ENCODE data around the gene EEF1B2. TPM values are rescaled to one million over a fixed set of nuclear protein-coding genes. Genes with fewer than 3 reads are reported as not detected.
A peak's percentile ranks its signal among the peaks of the same experiment; 100 is the strongest.
"Not testable (repeated sequence)": the region's sequence is repeated elsewhere in the genome, so short reads cannot be mapped to it uniquely, and the experiment has no call there.

The EEF1B2 gene
- total RNA-seq, 1 donor from 2014 or later = 453 TPM

DNA sequence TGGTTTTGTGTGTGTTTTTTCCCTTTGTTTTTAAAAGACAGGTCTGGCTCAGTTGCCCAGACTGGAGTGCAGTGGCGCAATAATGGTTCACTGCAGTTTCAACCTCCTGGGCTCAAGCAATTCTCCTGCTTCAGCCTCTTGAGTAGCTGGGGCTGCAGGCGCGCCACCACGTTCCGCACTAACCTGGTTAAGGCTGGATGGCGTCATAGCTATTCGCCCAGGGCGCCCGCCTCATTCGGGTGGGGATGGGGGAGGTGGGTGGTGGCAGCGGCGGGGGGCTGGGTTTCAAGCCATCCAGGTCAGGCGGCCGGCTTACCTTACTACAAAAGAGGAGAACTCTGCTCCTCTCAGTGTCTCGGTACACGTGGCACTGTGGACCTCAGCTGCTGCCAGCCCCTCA lies 42.8 kb downstream of the EEF1B2 start:
- H3K27me3 Mint-ChIP-seq = peaks cover 6% of the 10 kb centered on the region
- DNase-seq (ENCODE audit: low spot score, unreplicated experiment) = no peak
- H3K27ac Mint-ChIP-seq = no peak overlapping the region
- no peak overlapping the region for H3K4me3 Mint-ChIP-seq (ENCODE audit: low read depth)
- H3K9me3 Mint-ChIP-seq (ENCODE audit: low read depth) = no peaks in the 10 kb centered on the region
- no peaks in the 10 kb centered on the region for H3K4me1 Mint-ChIP-seq (ENCODE audit: low read depth)
- TF ChIP-seq, protein P1, sequence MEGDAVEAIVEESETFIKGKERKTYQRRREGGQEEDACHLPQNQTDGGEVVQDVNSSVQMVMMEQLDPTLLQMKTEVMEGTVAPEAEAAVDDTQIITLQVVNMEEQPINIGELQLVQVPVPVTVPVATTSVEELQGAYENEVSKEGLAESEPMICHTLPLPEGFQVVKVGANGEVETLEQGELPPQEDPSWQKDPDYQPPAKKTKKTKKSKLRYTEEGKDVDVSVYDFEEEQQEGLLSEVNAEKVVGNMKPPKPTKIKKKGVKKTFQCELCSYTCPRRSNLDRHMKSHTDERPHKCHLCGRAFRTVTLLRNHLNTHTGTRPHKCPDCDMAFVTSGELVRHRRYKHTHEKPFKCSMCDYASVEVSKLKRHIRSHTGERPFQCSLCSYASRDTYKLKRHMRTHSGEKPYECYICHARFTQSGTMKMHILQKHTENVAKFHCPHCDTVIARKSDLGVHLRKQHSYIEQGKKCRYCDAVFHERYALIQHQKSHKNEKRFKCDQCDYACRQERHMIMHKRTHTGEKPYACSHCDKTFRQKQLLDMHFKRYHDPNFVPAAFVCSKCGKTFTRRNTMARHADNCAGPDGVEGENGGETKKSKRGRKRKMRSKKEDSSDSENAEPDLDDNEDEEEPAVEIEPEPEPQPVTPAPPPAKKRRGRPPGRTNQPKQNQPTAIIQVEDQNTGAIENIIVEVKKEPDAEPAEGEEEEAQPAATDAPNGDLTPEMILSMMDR (IDR thresholded peaks at IDR 0.05; ENCODE audit: unreplicated experiment) = no peak
- no peaks in the 10 kb centered on the region for H3K36me3 Mint-ChIP-seq (ENCODE audit: insufficient read depth)

DNA sequence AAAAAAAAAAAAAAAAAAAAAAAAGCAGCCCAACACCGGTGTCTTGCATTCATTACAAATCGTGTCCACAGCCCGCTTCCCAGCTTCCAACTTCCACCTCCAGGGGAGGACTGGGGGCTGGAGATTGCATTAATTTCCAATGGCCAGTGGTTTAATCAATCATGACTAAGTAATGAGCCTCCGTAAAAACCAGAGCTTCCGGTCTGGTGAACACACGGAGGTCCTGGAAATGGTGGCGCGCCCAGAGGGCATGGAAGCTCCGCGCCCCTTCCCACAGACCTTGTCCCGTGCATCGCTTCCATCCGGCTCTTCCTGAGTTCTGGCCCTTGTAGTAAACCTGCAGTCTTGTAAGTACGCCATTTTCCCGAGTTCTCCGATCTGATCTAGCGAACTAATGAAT lies 43.6 kb downstream of the EEF1B2 start:
- no peaks in the 10 kb centered on the region for H3K9me3 Mint-ChIP-seq (ENCODE audit: low read depth)
- H3K4me3 Mint-ChIP-seq (ENCODE audit: low read depth) = no peak overlapping the region
- H3K4me1 Mint-ChIP-seq (ENCODE audit: low read depth) = no peaks in the 10 kb centered on the region
- H3K27me3 Mint-ChIP-seq = peaks cover 6% of the 10 kb centered on the region
- peak overlapping the region; percentile 79 for H3K27ac Mint-ChIP-seq
- TF ChIP-seq, protein P1 (IDR thresholded peaks at IDR 0.05; ENCODE audit: unreplicated experiment) = no peak
- DNase-seq (ENCODE audit: low spot score, unreplicated experiment) = no peak
- H3K36me3 Mint-ChIP-seq (ENCODE audit: insufficient read depth) = no peaks in the 10 kb centered on the region

DNA sequence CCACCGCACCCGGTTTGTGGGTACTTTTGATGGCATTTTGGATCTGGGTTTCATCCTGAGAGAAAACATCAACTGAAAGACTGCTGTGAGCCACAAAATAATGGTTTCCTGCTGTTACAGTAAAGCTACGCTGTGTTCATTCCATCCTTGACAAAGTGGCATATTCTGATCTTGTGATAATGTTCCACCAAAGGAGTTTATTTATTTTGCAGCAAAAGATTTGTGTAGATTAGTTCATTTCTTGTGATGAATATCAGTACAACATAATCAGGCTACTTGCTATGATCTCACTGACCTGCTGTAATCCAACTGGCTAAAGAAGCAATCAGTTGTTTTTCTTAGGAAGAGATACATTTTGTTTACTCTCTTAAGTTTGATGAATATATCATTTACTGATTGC lies 45.0 kb downstream of the EEF1B2 start:
- Mint-ChIP-seq H3K27me3 (peaks cover 4% of the 10 kb centered on the region), H3K4me1 (ENCODE audit: low read depth) (no peaks in the 10 kb centered on the region), H3K4me3 (ENCODE audit: low read depth) (no peak overlapping the region), H3K27ac (peak overlapping the region; percentile 49), H3K9me3 (ENCODE audit: low read depth) (no peaks in the 10 kb centered on the region), H3K36me3 (ENCODE audit: insufficient read depth) (no peaks in the 10 kb centered on the region)
- no peak for DNase-seq (ENCODE audit: low spot score, unreplicated experiment)
- TF ChIP-seq, protein P1 (IDR thresholded peaks at IDR 0.05; ENCODE audit: unreplicated experiment) = no peak

DNA sequence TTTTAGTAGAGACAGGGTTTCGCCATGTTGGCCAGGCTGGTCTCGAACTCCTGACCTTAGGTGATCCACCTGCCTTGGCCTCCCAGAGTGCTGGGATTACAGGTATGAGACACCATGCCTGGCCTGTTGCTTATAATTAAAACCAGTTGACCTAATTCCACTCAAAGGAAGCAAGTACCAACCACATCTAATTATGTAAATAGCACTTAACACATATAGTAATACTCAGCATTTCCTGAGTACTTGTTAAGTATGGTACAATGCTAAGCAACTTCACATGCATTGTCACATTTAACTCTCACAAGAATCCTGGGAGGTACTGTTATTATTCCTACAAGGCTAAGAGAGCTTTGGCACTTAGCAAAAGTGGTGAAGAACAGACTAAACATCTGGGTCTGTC lies 47.6 kb downstream of the EEF1B2 start:
- not testable (repeated sequence) for H3K9me3 Mint-ChIP-seq (ENCODE audit: low read depth); H3K4me3 Mint-ChIP-seq (ENCODE audit: low read depth); H3K27me3 Mint-ChIP-seq; H3K4me1 Mint-ChIP-seq (ENCODE audit: low read depth); H3K27ac Mint-ChIP-seq; DNase-seq (ENCODE audit: low spot score, unreplicated experiment); H3K36me3 Mint-ChIP-seq (ENCODE audit: insufficient read depth)

DNA sequence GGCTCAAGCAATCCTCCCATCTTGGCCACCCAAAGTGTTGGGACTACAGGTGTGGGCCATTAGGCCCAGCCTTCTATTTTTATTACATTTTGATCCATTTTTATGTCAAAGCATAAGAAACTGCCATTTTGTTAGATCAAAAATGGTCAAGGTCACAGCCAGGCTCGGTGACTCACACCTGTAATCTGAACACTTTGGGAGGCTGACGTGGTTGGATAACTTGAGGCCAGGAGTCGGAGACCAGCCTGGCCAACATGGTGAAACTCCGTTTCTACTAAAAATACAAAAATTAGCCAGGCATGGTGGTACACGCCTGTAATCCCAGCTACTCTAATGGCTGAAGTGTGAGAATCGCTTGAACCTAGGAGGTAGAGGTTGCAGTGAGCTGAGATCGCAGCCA lies 49.2 kb downstream of the EEF1B2 start:
- no peak overlapping the region for H3K4me3 Mint-ChIP-seq (ENCODE audit: low read depth)
- TF ChIP-seq, protein P1 (IDR thresholded peaks at IDR 0.05; ENCODE audit: unreplicated experiment) = no peak
- no peak overlapping the region for H3K27ac Mint-ChIP-seq
- H3K27me3 Mint-ChIP-seq = peaks cover 3% of the 10 kb centered on the region
- no peaks in the 10 kb centered on the region for H3K36me3 Mint-ChIP-seq (ENCODE audit: insufficient read depth)
- no peak for DNase-seq (ENCODE audit: low spot score, unreplicated experiment)
- H3K4me1 Mint-ChIP-seq (ENCODE audit: low read depth) = peaks cover 16% of the 10 kb centered on the region
- no peaks in the 10 kb centered on the region for H3K9me3 Mint-ChIP-seq (ENCODE audit: low read depth)

DNA sequence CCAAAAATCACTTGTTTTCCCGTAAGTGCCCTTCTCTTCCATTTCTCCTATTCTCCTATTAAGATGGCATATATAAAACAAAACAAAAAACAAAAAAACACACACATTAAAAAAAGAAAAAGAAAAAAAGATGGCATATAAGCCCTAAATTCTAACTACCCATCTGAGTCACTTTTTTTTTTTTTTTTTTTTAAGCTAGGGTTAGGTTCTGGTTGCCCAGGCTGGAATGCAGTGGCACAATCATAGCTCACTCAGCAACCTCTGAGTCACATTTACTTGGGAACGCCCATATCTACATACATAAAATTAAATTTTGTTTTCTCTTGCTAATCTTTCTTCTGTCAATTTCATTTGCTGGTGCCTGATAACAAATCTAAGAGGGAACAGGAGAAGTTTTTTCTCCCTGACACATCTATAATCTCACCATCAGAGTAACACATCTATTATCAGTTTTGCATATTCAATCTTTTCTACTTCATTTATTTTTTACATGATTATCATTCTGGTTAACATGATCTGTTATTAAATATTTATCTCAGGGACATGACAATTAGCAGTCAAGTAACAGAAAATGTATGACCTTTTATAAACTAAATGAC lies 52.1 kb downstream of the EEF1B2 start:
- H3K4me1 Mint-ChIP-seq (ENCODE audit: low read depth) = peaks cover 16% of the 10 kb centered on the region
- no peak for DNase-seq (ENCODE audit: low spot score, unreplicated experiment)
- H3K27me3 Mint-ChIP-seq = peaks cover 3% of the 10 kb centered on the region
- peaks cover 1% of the 10 kb centered on the region for H3K36me3 Mint-ChIP-seq (ENCODE audit: insufficient read depth)
- H3K4me3 Mint-ChIP-seq (ENCODE audit: low read depth) = no peak overlapping the region
- TF ChIP-seq, protein P1 (IDR thresholded peaks at IDR 0.05; ENCODE audit: unreplicated experiment) = no peak
- H3K9me3 Mint-ChIP-seq (ENCODE audit: low read depth) = no peaks in the 10 kb centered on the region
- no peak overlapping the region for H3K27ac Mint-ChIP-seq
